Upper lobe of left lung (tissue), 6 donors: Measurements from ENCODE around the gene BCAT1. TPM values are rescaled to one million over a fixed set of nuclear protein-coding genes. Genes with fewer than 3 reads are reported as not detected.

ENCODE experiments used
- ATAC-seq, 2 donors: fragments of 200-7000 bp; cut with Tn5 transposase; one replicate each; pipeline ENCODE4 v1.9.1; 2022; ENCODE audit warnings: mild to moderate bottlenecking in 2 of 2, moderate library complexity in 2 of 2; ENCODE audit not compliant: low FRiP score in 2 of 2
- DNase-seq, 2 donors: peaks; one replicate each; pipeline ENCODE4 v3.0.0-alpha.2; 2019 to 2020
- H3K27ac ChIP-seq, 4 donors: fragments of 200-600 bp; sonication (generic); one replicate each; pipeline ENCODE4 v1.5.1; 2016 to 2019
- H3K27me3 ChIP-seq, 4 donors: fragments of 200-600 bp; sonication (generic); one replicate each; pipeline ENCODE4 v1.5.1; 2017 to 2019
- H3K36me3 ChIP-seq, 4 donors: fragments of 200-600 bp; sonication (generic); one replicate each; pipeline ENCODE4 v1.5.1; 2016 to 2019
- H3K4me1 ChIP-seq, 4 donors: fragments of 200-600 bp; sonication (generic); one replicate each; pipeline ENCODE4 v1.5.1; 2018 to 2019
- H3K4me3 ChIP-seq, 4 donors: fragments of 200-600 bp; sonication (generic); one replicate each; pipeline ENCODE4 v1.5.1; 2017 to 2019; ENCODE audit warnings: mild to moderate bottlenecking in 2 of 4, moderate library complexity in 1 of 4
- H3K9me3 ChIP-seq, 4 donors: fragments of 200-600 bp; sonication (generic); one replicate each; pipeline ENCODE4 v1.5.1; 2018 to 2019
- CTCF ChIP-seq, 6 experiments: fragments of 450-650 bp in 4 of 6; fragments of 200-600 bp in 2 of 6; sonication (generic) in 2 of 6; IDR thresholded peaks; one replicate each; pipeline ENCODE4 v1.5.1; 2016 to 2019; ENCODE audit warnings: antibody characterized with exemption in 6 of 6
- EP300 ChIP-seq, 4 donors: sonication (generic); formaldehyde crosslinking; IDR thresholded peaks; one replicate each; pipeline ENCODE4 v1.5.1; 2017; ENCODE audit warnings: antibody characterized with exemption in 4 of 4, control low read depth in 2 of 4
- POLR2A ChIP-seq, 4 donors: fragments of 450-650 bp; IDR thresholded peaks; one replicate each; pipeline ENCODE4 v1.5.1; 2016 to 2017; ENCODE audit warnings: antibody characterized with exemption in 4 of 4, mild to moderate bottlenecking in 2 of 4
- POLR2AphosphoS5 ChIP-seq, 2 donors: sonication (generic); formaldehyde crosslinking; IDR thresholded peaks; one replicate each; pipeline ENCODE4 v1.5.1; 2017; ENCODE audit warnings: antibody characterized with exemption in 2 of 2
- WGBS, 2 donors: methylation state at CpG; one replicate each; pipeline ENCODE4 v1.1.5; 2017 to 2018; 5-methylcytosine and 5-hydroxymethylcytosine counted together
- total RNA-seq, 6 donors: library from RNA; depleted of rRNA in 4 of 6; stranded (reverse); fragments of >200 nt in 4 of 6; gene quantifications; one replicate each; pipeline versions ENCODE4 v1.1.0 to v1.2.1, GENCODE V29; 2016 to 2021
- donor health status: DM: no; HTN: no; CAD: no; lungs with moderate emphysema.
- donor health status: DM: no; HTN: yes; CAD: no; lungs with severe emphysema.

Gene BCAT1
- total RNA-seq, 6 donors from 2014 or later = 52.7 to 145 (median 72.7) TPM

GRCh38 chr12:24769682-24770081 is 179.2 kb downstream of the BCAT1 start:
- no peak for TF ChIP-seq EP300 (IDR thresholded peaks at IDR 0.05)
- no peak for TF ChIP-seq POLR2A (IDR thresholded peaks at IDR 0.05)
- TF ChIP-seq POLR2AphosphoS5 (IDR thresholded peaks at IDR 0.05) = no peak
- no peak for TF ChIP-seq CTCF (IDR thresholded peaks at IDR 0.05)
- ATAC-seq = no peak
- no peak for DNase-seq
- Histone ChIP-seq H3K27ac (no peak overlapping the region), H3K36me3 (no peaks in the 10 kb centered on the region), H3K4me3 (no peak overlapping the region), H3K4me1 (no peaks in the 10 kb centered on the region), H3K27me3 (no peaks in the 10 kb centered on the region), H3K9me3 (peaks cover 0 to 6% (median 0%) of the 10 kb centered on the region in 4 donors)
- 79 to 83% methylated on average over 3 of the region's 3 CpGs for WGBS, 2 donors

GRCh38 chr12:24768415-24768814 is 180.5 kb downstream of the BCAT1 start:
- DNase-seq = no peak
- H3K36me3 ChIP-seq = no peaks in the 10 kb centered on the region
- H3K9me3 ChIP-seq = peaks cover 0 to 6% (median 0%) of the 10 kb centered on the region in 4 donors
- ATAC-seq = no peak
- H3K4me3 ChIP-seq = no peak overlapping the region
- H3K27ac ChIP-seq = no peak overlapping the region
- no peaks in the 10 kb centered on the region for H3K27me3 ChIP-seq
- no peaks in the 10 kb centered on the region for H3K4me1 ChIP-seq
- TF ChIP-seq CTCF (IDR thresholded peaks at IDR 0.05) = no peak

- no peak overlapping the region for H3K27ac ChIP-seq
- ATAC-seq = no peak
- H3K4me3 ChIP-seq = no peak overlapping the region
- DNase-seq = no peak
- H3K36me3 ChIP-seq = no peaks in the 10 kb centered on the region
- WGBS, 2 donors = 62 to 75% methylated on average over 1 of the region's 1 CpG
- H3K27me3 ChIP-seq = no peaks in the 10 kb centered on the region
- TF ChIP-seq POLR2AphosphoS5 (IDR thresholded peaks at IDR 0.05) = no peak
- TF ChIP-seq CTCF (IDR thresholded peaks at IDR 0.05) = no peak
- TF ChIP-seq EP300 (IDR thresholded peaks at IDR 0.05) = no peak
- no peak for TF ChIP-seq POLR2A (IDR thresholded peaks at IDR 0.05)
- H3K4me1 ChIP-seq = no peaks in the 10 kb centered on the region
- peaks cover 0 to 6% (median 0%) of the 10 kb centered on the region in 4 donors for H3K9me3 ChIP-seq
Measured at GRCh38 chr12:24767016-24767415, 181.9 kb downstream of the BCAT1 start.

- 92 to 94% methylated on average over 1 of the region's 1 CpG for WGBS, 2 donors
- no peaks in the 10 kb centered on the region for H3K27me3 ChIP-seq
- H3K27ac ChIP-seq = no peak overlapping the region
- H3K4me1 ChIP-seq = peaks cover 0 to 10% (median 2%) of the 10 kb centered on the region in 4 donors
- ATAC-seq (no peak), DNase-seq (no peak)
- no peak for TF ChIP-seq CTCF (IDR thresholded peaks at IDR 0.05)
- peaks cover 0 to 6% (median 0%) of the 10 kb centered on the region in 4 donors for H3K9me3 ChIP-seq
- H3K4me3 ChIP-seq = no peak overlapping the region
- no peaks in the 10 kb centered on the region for H3K36me3 ChIP-seq
Measured at GRCh38 chr12:24764712-24765111, 184.2 kb downstream of the BCAT1 start.

- Histone ChIP-seq H3K4me1 (peaks cover 0 to 13% (median 2%) of the 10 kb centered on the region in 4 donors), H3K9me3 (no peaks in the 10 kb centered on the region), H3K36me3 (no peaks in the 10 kb centered on the region), H3K27ac (no peak overlapping the region), H3K27me3 (no peaks in the 10 kb centered on the region), H3K4me3 (no peak overlapping the region)
- DNase-seq (no peak), ATAC-seq (no peak)
- WGBS, 2 donors = 52% methylated on average over 5 of the region's 5 CpGs
- TF ChIP-seq POLR2A (IDR thresholded peaks at IDR 0.05) = no peak
- TF ChIP-seq POLR2AphosphoS5 (IDR thresholded peaks at IDR 0.05) = no peak
- no peak for TF ChIP-seq CTCF (IDR thresholded peaks at IDR 0.05)
- TF ChIP-seq EP300 (IDR thresholded peaks at IDR 0.05) = no peak
Measured at GRCh38 chr12:24760606-24761378, 188.1 kb downstream of the BCAT1 start.
